IPS-15b (cell line): ENCODE data around the gene MYL10.

Experiments used
- H3K27me3 ChIP-seq: one replicate; pipeline ENCODE4 v1.6.1; 2013; ENCODE audit warnings: low read length; ENCODE audit not compliant: control insufficient read depth, insufficient read depth
- H3K36me3 ChIP-seq: one replicate; pipeline ENCODE4 v1.6.1; 2013; ENCODE audit warnings: low read length; ENCODE audit not compliant: control insufficient read depth, insufficient read depth
- H3K4me1 ChIP-seq: one replicate; pipeline ENCODE4 v1.6.1; 2013; ENCODE audit warnings: mild to moderate bottlenecking, low read length; ENCODE audit not compliant: control insufficient read depth, insufficient read depth
- H3K4me3 ChIP-seq: one replicate; pipeline ENCODE4 v1.5.1; 2013; ENCODE audit warnings: low read depth, low read length
- H3K9ac ChIP-seq: one replicate; pipeline ENCODE4 v1.6.1; 2013; ENCODE audit warnings: low read depth, mild to moderate bottlenecking, low read length
- H3K9me3 ChIP-seq: one replicate; pipeline ENCODE4 v1.6.1; 2013; ENCODE audit warnings: mild to moderate bottlenecking, low read length; ENCODE audit not compliant: control insufficient read depth, insufficient read depth

Gene MYL10

GRCh38 chr7:101590663-101591435, 38.2 kb downstream of the MYL10 start:
- Histone ChIP-seq H3K27me3 (no peaks in the 10 kb centered on the region), H3K36me3 (no peaks in the 10 kb centered on the region), H3K4me1 (no peaks in the 10 kb centered on the region), H3K9me3 (no peaks in the 10 kb centered on the region), H3K4me3 (no peak overlapping the region), H3K9ac (no peak overlapping the region)

- no peak overlapping the region for H3K9ac ChIP-seq
- no peaks in the 10 kb centered on the region for H3K36me3 ChIP-seq
- H3K4me3 ChIP-seq: no peak overlapping the region
- H3K4me1 ChIP-seq: no peaks in the 10 kb centered on the region
- H3K27me3 ChIP-seq: no peaks in the 10 kb centered on the region
- no peaks in the 10 kb centered on the region for H3K9me3 ChIP-seq
Measured at GRCh38 chr7:101589976-101590662, 39.0 kb downstream of the MYL10 start.

- H3K4me3 ChIP-seq: no peak overlapping the region
- H3K36me3 ChIP-seq: no peaks in the 10 kb centered on the region
- H3K9me3 ChIP-seq: no peaks in the 10 kb centered on the region
- H3K27me3 ChIP-seq: no peaks in the 10 kb centered on the region
- H3K9ac ChIP-seq: no peak overlapping the region
- no peaks in the 10 kb centered on the region for H3K4me1 ChIP-seq
Measured at GRCh38 chr7:101589052-101589451, 40.0 kb downstream of the MYL10 start.

- Histone ChIP-seq H3K4me1 (no peaks in the 10 kb centered on the region), H3K9me3 (no peaks in the 10 kb centered on the region), H3K4me3 (no peak overlapping the region), H3K9ac (no peak overlapping the region), H3K36me3 (no peaks in the 10 kb centered on the region), H3K27me3 (no peaks in the 10 kb centered on the region)
Measured at GRCh38 chr7:101588131-101588935, 40.8 kb downstream of the MYL10 start.

- Histone ChIP-seq H3K36me3 (no peaks in the 10 kb centered on the region), H3K27me3 (no peaks in the 10 kb centered on the region), H3K4me1 (no peaks in the 10 kb centered on the region), H3K9me3 (no peaks in the 10 kb centered on the region), H3K4me3 (no peak overlapping the region), H3K9ac (no peak overlapping the region)
Measured at GRCh38 chr7:101586906-101587677, 42.0 kb downstream of the MYL10 start.

- H3K4me3 ChIP-seq: no peak overlapping the region
- no peaks in the 10 kb centered on the region for H3K9me3 ChIP-seq
- H3K36me3 ChIP-seq: no peaks in the 10 kb centered on the region
- H3K4me1 ChIP-seq: no peaks in the 10 kb centered on the region
- no peaks in the 10 kb centered on the region for H3K27me3 ChIP-seq
- no peak overlapping the region for H3K9ac ChIP-seq
Measured at GRCh38 chr7:101586078-101586905, 42.8 kb downstream of the MYL10 start.

GRCh38 chr7:101582971-101583370, 46.1 kb downstream of the MYL10 start:
- Histone ChIP-seq H3K4me1 (no peaks in the 10 kb centered on the region), H3K9me3 (no peaks in the 10 kb centered on the region), H3K36me3 (no peaks in the 10 kb centered on the region), H3K9ac (no peak overlapping the region), H3K4me3 (no peak overlapping the region), H3K27me3 (no peaks in the 10 kb centered on the region)

GRCh38 chr7:101581891-101582290, 47.2 kb downstream of the MYL10 start:
- Histone ChIP-seq H3K36me3 (no peaks in the 10 kb centered on the region), H3K27me3 (no peaks in the 10 kb centered on the region), H3K4me1 (no peaks in the 10 kb centered on the region), H3K9me3 (peaks cover 1% of the 10 kb centered on the region), H3K9ac (no peak overlapping the region), H3K4me3 (no peak overlapping the region)

GRCh38 chr7:101580596-101580995, 48.5 kb downstream of the MYL10 start:
- no peaks in the 10 kb centered on the region for H3K27me3 ChIP-seq
- H3K4me1 ChIP-seq: peaks cover 1% of the 10 kb centered on the region
- peaks cover 4% of the 10 kb centered on the region for H3K9me3 ChIP-seq
- no peaks in the 10 kb centered on the region for H3K36me3 ChIP-seq
- no peak overlapping the region for H3K9ac ChIP-seq
- H3K4me3 ChIP-seq: no peak overlapping the region

GRCh38 chr7:101578552-101578951, 50.5 kb downstream of the MYL10 start:
- Histone ChIP-seq H3K27me3 (no peaks in the 10 kb centered on the region), H3K4me3 (no peak overlapping the region), H3K36me3 (no peaks in the 10 kb centered on the region)

More at GRCh38 chr7:101578552-101578951, 50.5 kb downstream of the MYL10 start:
- peaks cover 4% of the 10 kb centered on the region for H3K9me3 ChIP-seq
- H3K4me1 ChIP-seq: peaks cover 11% of the 10 kb centered on the region
- no peak overlapping the region for H3K9ac ChIP-seq
